Lower leg skin (tissue), 3 donors: ENCODE results near the gene ASB6.

Source experiments
- POLR2A ChIP-seq, 2 donors: fragments of 450-650 bp; IDR thresholded peaks; one replicate each; pipeline ENCODE4 v1.6.1; 2016 to 2017; ENCODE audit warnings: antibody characterized with exemption in 2 of 2, mild to moderate bottlenecking in 1 of 2, moderate library complexity in 1 of 2
- TF ChIP-seq, protein P1 (sequence below), 3 donors: fragments of 450-650 bp; IDR thresholded peaks; one replicate each; pipeline ENCODE4 v1.5.1; 2016; ENCODE audit warnings: antibody characterized with exemption in 3 of 3, mild to moderate bottlenecking in 3 of 3, moderate library complexity in 2 of 3

DNA sequence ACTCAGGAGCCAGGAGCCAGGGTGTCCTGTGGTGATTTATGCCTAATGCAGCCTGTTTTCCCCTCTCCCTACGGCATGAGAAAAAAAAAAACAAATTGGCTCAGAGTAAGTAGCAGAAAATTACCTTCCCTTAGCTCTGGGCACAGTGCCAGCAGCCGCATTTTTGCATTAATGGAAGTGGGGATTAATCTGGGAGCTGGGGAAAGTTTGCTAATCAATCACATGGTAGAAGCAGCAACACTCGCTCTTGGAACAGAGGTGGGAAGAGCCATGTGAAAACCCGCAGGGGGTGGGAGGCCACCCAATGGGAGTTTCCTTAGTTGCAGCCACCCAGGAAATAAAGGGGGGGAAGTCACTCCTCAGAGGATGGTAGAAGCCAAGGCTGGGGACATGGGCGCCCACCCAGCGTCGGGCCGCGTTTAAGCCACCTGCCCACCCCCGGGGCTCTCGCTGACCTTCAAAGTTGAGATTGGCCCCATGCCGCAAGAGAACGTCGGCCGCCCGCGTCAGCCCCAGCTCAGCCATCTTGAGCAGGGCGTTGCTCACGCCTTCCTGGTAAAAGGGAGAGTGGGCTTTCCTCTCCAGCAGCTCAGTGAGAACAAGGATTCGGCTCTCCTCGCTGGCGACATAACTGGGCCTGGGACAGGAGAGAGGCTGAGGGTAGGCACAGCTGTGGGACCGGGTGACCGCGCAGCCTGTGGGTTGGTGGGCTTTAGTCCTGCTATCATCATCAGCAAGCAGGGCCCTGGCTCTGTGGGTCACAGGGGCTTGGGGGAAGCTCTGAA, 1.7 kb downstream of the ASB6 start:
- TF ChIP-seq POLR2A (IDR thresholded peaks at IDR 0.05), result no peak
- TF ChIP-seq, protein P1, sequence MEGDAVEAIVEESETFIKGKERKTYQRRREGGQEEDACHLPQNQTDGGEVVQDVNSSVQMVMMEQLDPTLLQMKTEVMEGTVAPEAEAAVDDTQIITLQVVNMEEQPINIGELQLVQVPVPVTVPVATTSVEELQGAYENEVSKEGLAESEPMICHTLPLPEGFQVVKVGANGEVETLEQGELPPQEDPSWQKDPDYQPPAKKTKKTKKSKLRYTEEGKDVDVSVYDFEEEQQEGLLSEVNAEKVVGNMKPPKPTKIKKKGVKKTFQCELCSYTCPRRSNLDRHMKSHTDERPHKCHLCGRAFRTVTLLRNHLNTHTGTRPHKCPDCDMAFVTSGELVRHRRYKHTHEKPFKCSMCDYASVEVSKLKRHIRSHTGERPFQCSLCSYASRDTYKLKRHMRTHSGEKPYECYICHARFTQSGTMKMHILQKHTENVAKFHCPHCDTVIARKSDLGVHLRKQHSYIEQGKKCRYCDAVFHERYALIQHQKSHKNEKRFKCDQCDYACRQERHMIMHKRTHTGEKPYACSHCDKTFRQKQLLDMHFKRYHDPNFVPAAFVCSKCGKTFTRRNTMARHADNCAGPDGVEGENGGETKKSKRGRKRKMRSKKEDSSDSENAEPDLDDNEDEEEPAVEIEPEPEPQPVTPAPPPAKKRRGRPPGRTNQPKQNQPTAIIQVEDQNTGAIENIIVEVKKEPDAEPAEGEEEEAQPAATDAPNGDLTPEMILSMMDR (IDR thresholded peaks at IDR 0.05), result no peak
